ENCODE data around the gene STK32A. TPM values are rescaled to one million over a fixed set of nuclear protein-coding genes. Genes with fewer than 3 reads are reported as not detected.
A peak's percentile ranks its signal among the peaks of the same experiment; 100 is the strongest.

STK32A gene
- total RNA-seq, 2 experiments from 2014 or later = not detected

GRCh38 chr5:147434049-147434448, 199.2 kb downstream of the STK32A start:
- Histone ChIP-seq H3K36me3 (ENCODE audit: insufficient read depth, low read length) (no peaks in the 10 kb centered on the region), H3K27me3 (ENCODE audit: control insufficient read depth in 1 of 2, insufficient read depth in 2 of 2, low read length in 2 of 2) (no peaks in the 10 kb centered on the region), H3K27ac (ENCODE audit: low read depth in 1 of 2, low read length in 2 of 2) (no peak overlapping the region), H3K9me3 (ENCODE audit: control insufficient read depth in 1 of 2, insufficient read depth in 1 of 2, low read length in 2 of 2) (no peaks in the 10 kb centered on the region), H3K4me1 (ENCODE audit: insufficient read depth, low read length) (no peaks in the 10 kb centered on the region), H3K4me3 (ENCODE audit: low read length) (no peak overlapping the region)
- POLR2A ChIA-PET = no interaction called here
- CTCF ChIA-PET = no interaction called here
- no peak overlapping the region for H3K27ac Mint-ChIP-seq
- no peaks in the 10 kb centered on the region for H3K4me1 Mint-ChIP-seq (ENCODE audit: low read depth)
- no peaks in the 10 kb centered on the region for H3K9me3 Mint-ChIP-seq
- TF ChIP-seq CTCF (IDR thresholded peaks at IDR 0.05) = no peak
- intact Hi-C loops (cut with DNase I, micrococcal nuclease) = no loop called here
- H3K27me3 Mint-ChIP-seq = peaks cover 3% of the 10 kb centered on the region
- DNase-seq (no peak), ATAC-seq (ENCODE audit: poor library complexity) (no peak)
- no peaks in the 10 kb centered on the region for H3K36me3 Mint-ChIP-seq (ENCODE audit: low read depth)
- no peak overlapping the region for H3K4me3 Mint-ChIP-seq

DNA sequence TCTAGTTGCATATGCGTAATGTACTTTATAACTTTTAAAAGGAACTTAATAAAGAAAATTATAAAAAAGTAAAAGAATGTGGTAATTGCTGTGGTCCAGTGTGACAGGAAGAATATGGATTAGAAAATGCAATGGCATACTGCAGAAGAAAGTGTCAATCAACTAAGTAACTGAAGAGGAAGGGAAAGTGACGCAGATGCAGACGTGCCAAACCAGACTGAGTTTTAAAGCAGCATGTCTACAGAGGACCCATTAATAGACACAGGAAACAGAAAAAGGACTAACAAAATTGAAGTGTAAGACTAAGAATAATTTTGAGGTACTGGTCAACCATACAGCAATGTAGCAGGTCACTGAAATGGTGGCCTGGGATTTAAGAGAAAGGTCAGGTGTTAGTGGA, 201.8 kb downstream of the STK32A start:
- Mint-ChIP-seq H3K9me3 (no peaks in the 10 kb centered on the region), H3K4me3 (no peak overlapping the region), H3K4me1 (ENCODE audit: low read depth) (no peaks in the 10 kb centered on the region), H3K27ac (no peak overlapping the region), H3K36me3 (ENCODE audit: low read depth) (no peaks in the 10 kb centered on the region), H3K27me3 (peaks cover 4% of the 10 kb centered on the region)
- Histone ChIP-seq H3K36me3 (ENCODE audit: insufficient read depth, low read length) (no peaks in the 10 kb centered on the region), H3K4me1 (ENCODE audit: insufficient read depth, low read length) (no peaks in the 10 kb centered on the region), H3K9me3 (ENCODE audit: control insufficient read depth in 1 of 2, insufficient read depth in 1 of 2, low read length in 2 of 2) (no peaks in the 10 kb centered on the region), H3K27ac (ENCODE audit: low read depth in 1 of 2, low read length in 2 of 2) (no peak overlapping the region), H3K27me3 (ENCODE audit: control insufficient read depth in 1 of 2, insufficient read depth in 2 of 2, low read length in 2 of 2) (no peaks in the 10 kb centered on the region), H3K4me3 (ENCODE audit: low read length) (no peak overlapping the region)
- ATAC-seq (ENCODE audit: poor library complexity) = no peak
- ChIA-PET CTCF (no interaction called here), POLR2A (no interaction called here)
- no peak for DNase-seq
- intact Hi-C loops (cut with DNase I, micrococcal nuclease) = no loop called here
- no peak for TF ChIP-seq CTCF (IDR thresholded peaks at IDR 0.05)

DNA sequence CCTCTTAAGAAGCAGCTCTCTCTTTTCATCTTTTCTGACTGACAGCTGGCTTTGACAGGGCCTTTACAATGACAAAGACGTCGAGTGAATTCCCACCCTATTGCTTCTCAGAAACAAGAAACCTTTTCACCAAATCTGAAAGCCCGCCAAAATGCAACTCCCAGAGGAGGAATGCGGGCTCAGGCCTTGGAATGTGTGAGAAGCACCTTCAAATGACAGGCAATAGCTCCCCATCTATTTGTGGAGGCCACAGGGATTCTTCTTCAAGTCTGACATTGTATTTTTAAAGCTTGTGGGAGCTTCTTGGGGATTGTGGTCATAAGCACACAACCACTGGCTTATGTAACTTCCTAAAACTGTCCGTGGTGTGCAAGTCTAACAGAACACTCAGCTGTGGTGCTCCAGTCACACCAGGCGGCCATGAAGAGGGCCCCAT, 202.4 kb downstream of the STK32A start:
- H3K36me3 ChIP-seq (ENCODE audit: insufficient read depth, low read length) = no peaks in the 10 kb centered on the region
- Mint-ChIP-seq H3K27ac (no peak overlapping the region), H3K4me3 (no peak overlapping the region), H3K9me3 (no peaks in the 10 kb centered on the region), H3K4me1 (ENCODE audit: low read depth) (no peaks in the 10 kb centered on the region), H3K27me3 (peaks cover 4% of the 10 kb centered on the region), H3K36me3 (ENCODE audit: low read depth) (no peaks in the 10 kb centered on the region)
- DNase-seq = peak in 1 of 14 experiments; percentile 8
- H3K27me3 ChIP-seq (ENCODE audit: control insufficient read depth in 1 of 2, insufficient read depth in 2 of 2, low read length in 2 of 2) = peaks cover 0 to 3% of the 10 kb centered on the region in 2 experiments
- ChIA-PET CTCF (no interaction called here), POLR2A (no interaction called here)
- H3K9me3 ChIP-seq (ENCODE audit: control insufficient read depth in 1 of 2, insufficient read depth in 1 of 2, low read length in 2 of 2) = no peaks in the 10 kb centered on the region
- no peaks in the 10 kb centered on the region for H3K4me1 ChIP-seq (ENCODE audit: insufficient read depth, low read length)
- intact Hi-C loops (cut with DNase I, micrococcal nuclease) = no loop called here
- no peak overlapping the region for H3K4me3 ChIP-seq (ENCODE audit: low read length)
- TF ChIP-seq CTCF (IDR thresholded peaks at IDR 0.05) = no peak
- H3K27ac ChIP-seq (ENCODE audit: low read depth in 1 of 2, low read length in 2 of 2) = no peak overlapping the region
- no peak for ATAC-seq (ENCODE audit: poor library complexity)

Measured in CD4-positive, alpha-beta T cell (primary cell).